ENCODE measurements around the gene SND1.

SND1 gene

DNA sequence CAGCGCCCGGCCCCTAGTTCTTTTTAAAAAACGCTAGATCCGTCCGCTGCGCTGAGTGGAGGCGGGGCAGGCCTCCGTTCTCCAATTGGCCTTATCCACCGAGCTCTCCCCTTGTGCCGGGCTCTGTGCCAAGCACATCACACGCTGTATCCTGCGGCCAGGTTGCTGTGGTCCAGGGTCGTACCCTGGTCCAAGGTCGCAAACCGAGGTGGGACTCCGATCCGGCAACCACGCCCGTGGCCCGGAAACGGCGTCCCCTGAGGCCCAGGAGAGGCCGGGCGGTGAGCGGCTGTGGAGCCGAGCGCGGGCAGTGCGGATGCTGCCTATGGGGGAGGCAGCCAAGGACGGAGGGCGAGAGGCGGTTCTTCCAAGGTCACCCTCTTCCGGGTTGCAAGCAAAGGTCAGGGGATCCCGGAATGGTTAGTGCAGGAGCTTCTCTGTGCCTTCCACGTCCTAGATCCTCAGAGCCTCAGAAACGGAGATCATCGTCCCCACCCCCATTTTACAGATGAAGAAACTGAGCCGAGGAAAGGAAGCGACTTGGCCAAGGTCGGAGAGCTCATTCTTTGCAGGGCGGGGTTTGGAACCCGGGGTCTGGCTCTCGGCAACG is 451.6 kb downstream of the SND1 start:
- TF ChIP-seq, protein P1, sequence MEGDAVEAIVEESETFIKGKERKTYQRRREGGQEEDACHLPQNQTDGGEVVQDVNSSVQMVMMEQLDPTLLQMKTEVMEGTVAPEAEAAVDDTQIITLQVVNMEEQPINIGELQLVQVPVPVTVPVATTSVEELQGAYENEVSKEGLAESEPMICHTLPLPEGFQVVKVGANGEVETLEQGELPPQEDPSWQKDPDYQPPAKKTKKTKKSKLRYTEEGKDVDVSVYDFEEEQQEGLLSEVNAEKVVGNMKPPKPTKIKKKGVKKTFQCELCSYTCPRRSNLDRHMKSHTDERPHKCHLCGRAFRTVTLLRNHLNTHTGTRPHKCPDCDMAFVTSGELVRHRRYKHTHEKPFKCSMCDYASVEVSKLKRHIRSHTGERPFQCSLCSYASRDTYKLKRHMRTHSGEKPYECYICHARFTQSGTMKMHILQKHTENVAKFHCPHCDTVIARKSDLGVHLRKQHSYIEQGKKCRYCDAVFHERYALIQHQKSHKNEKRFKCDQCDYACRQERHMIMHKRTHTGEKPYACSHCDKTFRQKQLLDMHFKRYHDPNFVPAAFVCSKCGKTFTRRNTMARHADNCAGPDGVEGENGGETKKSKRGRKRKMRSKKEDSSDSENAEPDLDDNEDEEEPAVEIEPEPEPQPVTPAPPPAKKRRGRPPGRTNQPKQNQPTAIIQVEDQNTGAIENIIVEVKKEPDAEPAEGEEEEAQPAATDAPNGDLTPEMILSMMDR (IDR thresholded peaks at IDR 0.05; ENCODE audit: low read depth, low read length, poor library complexity, severe bottlenecking) = no peak
- no peak for TF ChIP-seq EZH2phosphoT487 (IDR thresholded peaks at IDR 0.05; ENCODE audit: borderline replicate concordance, low read length)
- Histone ChIP-seq H3F3A (ENCODE audit: control insufficient read depth, insufficient read depth) (peaks cover 28% of the 10 kb centered on the region), H3K27me3 (ENCODE audit: control insufficient read depth, low read length) (no peaks in the 10 kb centered on the region), H3K4me3 (ENCODE audit: low read length) (peak overlapping the region; percentile 79), H3K36me3 (ENCODE audit: control insufficient read depth, low read length) (no peaks in the 10 kb centered on the region), H3K9me3 (ENCODE audit: control insufficient read depth, insufficient read depth, low read length) (no peaks in the 10 kb centered on the region), H3K4me2 (ENCODE audit: low read length) (peak overlapping the region; percentile 92), H4K20me1 (ENCODE audit: control insufficient read depth, insufficient read depth, low read depth, low read length) (no peaks in the 10 kb centered on the region), H3K27ac (ENCODE audit: low read depth, low read length) (peak overlapping the region; percentile 61), H3K79me2 (ENCODE audit: control insufficient read depth, low read length) (no peaks in the 10 kb centered on the region), H3K4me1 (ENCODE audit: control insufficient read depth, low read length) (peaks cover 74% of the 10 kb centered on the region), H3K9me2 (replicated peaks; ENCODE audit: control insufficient read depth, low read length) (no peaks in the 10 kb centered on the region)

DNA sequence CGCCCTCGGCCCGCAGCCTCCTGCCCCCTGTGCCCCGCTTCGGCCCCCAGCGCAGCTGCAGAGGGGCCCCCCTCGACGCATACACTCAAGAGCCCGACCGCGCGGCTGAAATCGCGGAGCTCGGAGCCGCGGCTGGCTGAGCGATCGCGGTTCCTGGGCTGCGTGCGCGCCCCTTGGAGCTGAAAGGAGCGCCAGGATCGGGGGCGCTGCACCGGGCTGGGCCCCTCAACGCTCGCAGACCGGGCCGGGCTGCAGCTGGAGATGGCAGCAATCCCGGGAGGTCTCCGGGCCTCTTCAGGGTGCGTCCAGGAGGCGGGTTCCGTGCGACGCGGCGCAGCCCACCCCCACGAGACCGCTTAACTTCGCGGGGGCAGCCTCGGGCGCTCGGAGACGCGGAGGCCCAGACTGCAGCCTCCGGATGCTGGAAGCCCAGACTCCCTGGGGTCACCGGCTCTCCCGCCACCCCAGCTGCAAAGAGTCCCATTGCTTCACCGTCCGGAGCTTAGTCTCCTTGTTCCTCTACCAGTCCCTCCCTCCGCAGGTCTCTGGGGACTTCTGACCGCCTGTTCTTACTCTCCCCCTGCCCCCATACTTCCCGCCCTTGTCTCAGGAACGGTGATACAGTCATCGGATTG is 452.2 kb downstream of the SND1 start:
- Histone ChIP-seq H3K27me3 (ENCODE audit: control insufficient read depth, low read length) (no peaks in the 10 kb centered on the region), H3F3A (ENCODE audit: control insufficient read depth, insufficient read depth) (peaks cover 32% of the 10 kb centered on the region), H3K4me2 (ENCODE audit: low read length) (peak overlapping the region; percentile 92), H3K9me3 (ENCODE audit: control insufficient read depth, insufficient read depth, low read length) (no peaks in the 10 kb centered on the region), H4K20me1 (ENCODE audit: control insufficient read depth, insufficient read depth, low read depth, low read length) (no peaks in the 10 kb centered on the region), H3K79me2 (ENCODE audit: control insufficient read depth, low read length) (no peaks in the 10 kb centered on the region), H3K36me3 (ENCODE audit: control insufficient read depth, low read length) (no peaks in the 10 kb centered on the region), H3K4me1 (ENCODE audit: control insufficient read depth, low read length) (peaks cover 80% of the 10 kb centered on the region), H3K27ac (ENCODE audit: low read depth, low read length) (peak overlapping the region; percentile 61), H3K9me2 (replicated peaks; ENCODE audit: control insufficient read depth, low read length) (no peaks in the 10 kb centered on the region), H3K4me3 (ENCODE audit: low read length) (peak overlapping the region; percentile 79)
- TF ChIP-seq, protein P1 (IDR thresholded peaks at IDR 0.05; ENCODE audit: low read depth, low read length, poor library complexity, severe bottlenecking) = peak; percentile 42
- no peak for TF ChIP-seq EZH2phosphoT487 (IDR thresholded peaks at IDR 0.05; ENCODE audit: borderline replicate concordance, low read length)

DNA sequence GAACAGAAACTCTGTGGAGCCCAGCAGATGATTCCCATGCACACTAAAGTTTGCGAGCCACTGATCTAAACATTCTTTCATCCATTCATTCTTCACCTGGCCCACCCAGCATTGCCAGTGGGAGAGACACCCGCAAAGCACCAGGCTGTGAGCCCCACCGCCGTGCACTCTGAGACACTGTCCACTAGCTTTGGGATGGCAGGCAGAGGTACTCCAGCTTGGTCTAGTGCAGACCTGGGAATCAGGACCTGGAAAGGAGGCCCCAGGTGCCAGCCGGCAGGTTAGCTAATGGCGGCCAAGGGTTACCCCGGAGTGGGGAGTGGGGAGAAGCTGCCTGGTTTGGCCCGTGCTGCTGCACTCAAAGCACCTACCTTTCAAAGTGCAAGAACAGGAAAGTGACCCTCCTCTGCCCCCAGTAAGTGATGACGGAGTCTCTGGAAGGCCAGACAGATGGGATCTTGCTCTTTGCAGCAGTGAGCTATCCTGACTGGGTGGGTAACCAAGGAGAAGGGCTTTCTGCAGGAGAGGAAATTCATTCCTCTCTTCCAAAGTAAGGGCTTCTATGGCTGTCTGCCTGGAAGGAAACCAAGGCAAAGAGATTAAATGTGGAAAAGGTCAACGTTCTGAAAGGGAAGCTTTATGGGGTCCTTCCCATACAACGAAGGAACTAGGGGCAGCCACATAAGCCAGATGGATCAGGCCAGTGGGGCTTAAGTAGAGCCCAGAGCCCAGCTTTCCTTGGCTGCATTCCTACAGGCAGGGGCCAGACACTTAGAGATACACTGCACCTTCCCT is 453.4 kb downstream of the SND1 start:
- H3K36me3 ChIP-seq (ENCODE audit: control insufficient read depth, low read length) = no peaks in the 10 kb centered on the region
- TF ChIP-seq, protein P1 (IDR thresholded peaks at IDR 0.05; ENCODE audit: low read depth, low read length, poor library complexity, severe bottlenecking) = no peak
- no peak for TF ChIP-seq EZH2phosphoT487 (IDR thresholded peaks at IDR 0.05; ENCODE audit: borderline replicate concordance, low read length)
- H3K79me2 ChIP-seq (ENCODE audit: control insufficient read depth, low read length) = no peaks in the 10 kb centered on the region
- no peaks in the 10 kb centered on the region for H3K9me2 ChIP-seq (replicated peaks; ENCODE audit: control insufficient read depth, low read length)
- H3F3A ChIP-seq (ENCODE audit: control insufficient read depth, insufficient read depth) = peaks cover 37% of the 10 kb centered on the region
- H3K27ac ChIP-seq (ENCODE audit: low read depth, low read length) = no peak overlapping the region
- H3K4me3 ChIP-seq (ENCODE audit: low read length) = peak overlapping the region; percentile 79
- no peaks in the 10 kb centered on the region for H3K27me3 ChIP-seq (ENCODE audit: control insufficient read depth, low read length)
- peak overlapping the region; percentile 92 for H3K4me2 ChIP-seq (ENCODE audit: low read length)
- peaks cover 92% of the 10 kb centered on the region for H3K4me1 ChIP-seq (ENCODE audit: control insufficient read depth, low read length)
- no peaks in the 10 kb centered on the region for H3K9me3 ChIP-seq (ENCODE audit: control insufficient read depth, insufficient read depth, low read length)
- no peaks in the 10 kb centered on the region for H4K20me1 ChIP-seq (ENCODE audit: control insufficient read depth, insufficient read depth, low read depth, low read length)
